DMS53 (cell line): Measurements from ENCODE around the gene ARHGAP8.

Experiments used
- DNase-seq: peaks from one replicate; lab custom pipeline; 2025; lab: John Stamatoyannopoulos, UW

Gene ARHGAP8

DNA sequence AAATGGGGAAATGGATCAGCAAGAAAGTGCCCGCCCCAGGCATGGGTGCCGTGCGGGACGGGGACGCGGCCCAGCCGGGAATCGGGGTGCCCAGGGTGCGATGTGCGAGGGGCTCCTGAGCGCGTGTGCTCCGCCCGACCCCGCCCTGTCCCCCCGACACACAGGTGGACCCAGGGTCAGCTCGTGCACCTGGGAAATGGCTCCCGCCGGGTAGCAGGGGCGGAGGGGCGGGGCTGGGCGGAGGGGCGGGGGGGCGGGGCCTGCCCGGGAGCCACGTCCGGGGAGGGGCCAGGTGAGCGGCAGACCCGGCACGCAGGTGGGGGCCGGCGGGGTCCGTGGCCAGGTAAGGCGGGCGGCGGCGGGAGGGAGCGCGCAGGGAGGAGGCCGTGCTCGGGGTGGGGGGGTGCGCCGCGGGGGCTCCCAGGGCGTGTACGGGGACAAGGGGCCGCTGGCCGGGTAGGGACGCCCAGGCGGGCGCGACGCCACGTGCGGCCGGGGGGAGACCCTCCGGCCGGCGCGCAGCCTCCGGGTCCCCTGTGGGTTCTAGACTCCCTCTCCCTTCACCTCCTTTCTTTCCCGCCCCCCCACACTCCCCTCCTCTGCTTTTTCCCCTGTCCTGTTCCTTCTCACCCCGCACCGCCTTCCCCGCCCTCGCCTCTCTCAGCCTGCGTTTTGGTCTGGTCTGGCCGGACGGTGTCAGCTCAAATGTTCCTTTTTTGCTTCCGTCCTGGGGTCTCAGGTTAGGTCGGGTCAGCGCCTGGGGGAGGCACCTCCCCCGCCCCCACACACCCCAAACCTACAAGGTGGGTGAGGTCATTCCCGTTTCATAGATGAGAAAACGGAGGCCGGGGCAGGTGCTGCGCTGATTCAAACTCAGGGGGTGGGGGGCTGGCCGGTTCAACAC lies at the start of gene ARHGAP8:
TSS of gene ARHGAP8 (plus strand) at position 291 of the 904 bp plus-strand sequence. CDS start 33,953 bp downstream, outside the sequence.
- DNase-seq: peak; percentile 81

- no peak for DNase-seq
These were observed 49.0 kb upstream of the ARHGAP8 start for GRCh38 chr22:44703255-44703870.

- DNase-seq: no peak
These were observed 48.0 kb upstream of the ARHGAP8 start for GRCh38 chr22:44704159-44705021.

DNA sequence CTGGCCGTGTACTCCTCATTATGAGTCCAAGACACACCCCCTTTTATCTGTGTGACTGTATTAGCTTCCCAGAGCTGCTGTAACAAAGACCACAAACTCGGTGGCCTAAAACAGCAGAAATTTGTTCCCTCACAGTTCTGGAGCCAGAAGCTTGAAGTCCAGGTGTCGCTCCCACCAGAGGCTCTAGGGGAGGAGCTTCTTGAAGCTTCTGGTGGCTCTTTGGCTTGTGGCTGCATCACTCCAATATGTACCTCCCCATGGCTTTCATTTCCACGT lies 47.4 kb upstream of the ARHGAP8 start:
- DNase-seq: no peak

- DNase-seq: no peak
These were observed 45.9 kb upstream of the ARHGAP8 start for GRCh38 chr22:44706488-44706887.

GRCh38 chr22:44707178-44707577 lies 45.2 kb upstream of the ARHGAP8 start:
- DNase-seq: no peak

GRCh38 chr22:44707752-44708151 lies 44.6 kb upstream of the ARHGAP8 start:
- DNase-seq: no peak

DNA sequence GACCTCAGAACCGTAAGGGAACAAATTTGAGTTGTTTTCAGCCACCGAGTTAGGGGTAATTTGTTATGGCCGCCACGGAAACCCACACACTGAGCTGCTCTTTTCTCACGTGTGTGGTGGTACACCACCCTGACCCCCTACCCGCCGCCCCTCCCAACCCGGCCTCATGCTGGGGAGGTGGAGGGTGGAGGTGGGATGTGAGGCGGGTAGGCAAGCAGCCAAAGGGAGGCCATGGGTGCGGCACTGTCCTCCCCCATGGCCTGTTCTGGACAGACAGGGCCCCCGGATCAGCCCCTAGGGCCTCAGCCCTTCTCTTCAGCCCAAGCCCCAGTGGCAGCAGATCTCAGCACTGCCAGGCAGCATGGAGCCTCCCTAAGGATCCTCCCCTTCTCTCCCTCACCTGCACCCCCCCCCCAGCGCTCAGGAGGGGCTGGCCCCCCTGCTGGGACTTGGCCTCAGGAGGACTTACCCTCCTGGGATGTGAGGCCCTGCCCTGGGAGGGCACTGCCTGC lies 42.4 kb upstream of the ARHGAP8 start:
- DNase-seq: no peak

GRCh38 chr22:44710474-44711240 lies 41.7 kb upstream of the ARHGAP8 start:
- peak; percentile 81 for DNase-seq

- DNase-seq: no peak
These were observed 41.2 kb upstream of the ARHGAP8 start for GRCh38 chr22:44711241-44711560.

- peak; percentile 36 for DNase-seq
These were observed 40.5 kb upstream of the ARHGAP8 start for GRCh38 chr22:44711690-44712555.

DNA sequence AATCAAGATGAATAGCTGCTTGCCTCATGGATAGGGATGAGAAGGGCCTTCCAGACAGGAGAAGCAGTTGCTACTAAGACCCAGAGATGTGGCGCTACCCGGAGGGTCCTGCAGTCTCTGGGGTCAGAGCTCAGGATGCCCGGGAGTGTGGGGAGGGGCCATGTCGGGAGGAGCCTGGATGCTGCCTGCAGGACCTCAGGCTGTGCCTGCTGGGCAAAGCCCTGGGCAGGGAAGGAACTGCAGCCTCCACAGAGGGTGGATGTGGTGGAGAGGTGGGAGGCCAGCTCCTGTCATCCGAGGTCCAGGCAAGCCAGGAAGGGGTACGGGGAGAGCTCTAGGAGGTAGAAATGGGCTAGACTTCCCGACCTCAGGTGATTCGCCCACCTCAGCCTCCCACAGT lies 39.4 kb upstream of the ARHGAP8 start:
- DNase-seq: no peak

GRCh38 chr22:44714703-44715350 lies 37.5 kb upstream of the ARHGAP8 start:
- DNase-seq: no peak

DNA sequence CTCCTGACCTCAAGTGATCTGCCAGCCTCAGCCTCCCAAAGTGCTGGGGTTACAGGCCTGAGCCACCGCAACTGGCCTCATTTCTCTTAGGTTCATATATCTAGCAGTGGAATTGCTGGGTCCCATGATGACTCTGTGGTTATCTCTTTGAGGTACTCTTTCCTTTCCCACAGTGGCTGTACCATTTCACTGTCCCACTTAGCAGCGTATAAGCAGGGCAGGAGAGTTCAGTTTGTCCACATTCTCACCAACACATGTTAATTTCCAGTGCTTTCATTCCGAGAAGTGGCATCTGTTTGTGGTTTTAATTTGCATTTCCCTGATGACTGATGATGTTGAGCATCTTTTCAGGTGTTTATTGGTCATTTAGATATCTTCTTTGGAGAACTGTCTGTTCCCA lies 34.0 kb upstream of the ARHGAP8 start:
- no peak for DNase-seq

GRCh38 chr22:44719586-44720368 lies 32.6 kb upstream of the ARHGAP8 start:
- DNase-seq: peak; percentile 43

DNA sequence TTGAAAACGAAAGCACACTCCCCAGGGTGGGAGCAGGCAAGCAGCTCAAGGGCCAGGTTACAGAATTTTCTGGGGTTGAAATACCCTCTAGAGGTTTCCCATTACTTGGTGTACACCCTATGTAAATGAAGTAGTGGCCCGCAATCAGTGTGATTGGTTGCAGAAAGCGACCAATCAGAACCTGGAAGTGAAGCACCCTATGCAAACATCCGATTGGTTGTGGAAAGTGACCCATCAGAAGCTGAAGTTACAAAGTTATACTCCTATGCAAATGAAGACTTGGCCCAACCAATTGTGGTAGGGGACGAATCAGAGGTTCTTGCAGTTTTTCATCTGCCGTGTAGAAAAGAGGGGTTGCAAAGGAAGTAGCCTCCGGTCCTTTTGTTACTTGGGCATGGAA lies 31.2 kb upstream of the ARHGAP8 start:
- DNase-seq: no peak

DNA sequence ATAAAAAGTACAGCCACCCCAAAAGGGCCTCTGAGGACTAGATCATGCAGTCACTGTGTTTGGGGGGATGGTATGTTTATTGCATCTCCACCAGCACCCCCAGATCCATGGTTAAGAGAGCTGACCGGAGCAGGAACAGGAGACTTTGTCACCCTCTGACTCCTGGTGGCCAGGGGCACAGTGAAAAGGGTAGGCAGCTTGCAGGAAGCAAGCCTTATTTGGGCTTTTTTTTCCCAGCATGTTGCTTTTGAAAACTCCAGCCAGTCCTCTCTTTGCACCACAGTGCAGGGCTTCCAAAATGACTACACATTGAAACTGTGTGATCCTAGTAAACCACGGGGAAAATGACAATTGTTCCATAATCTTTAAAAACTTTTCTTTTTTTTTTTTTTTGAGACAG lies 29.8 kb upstream of the ARHGAP8 start:
- no peak for DNase-seq

DNA sequence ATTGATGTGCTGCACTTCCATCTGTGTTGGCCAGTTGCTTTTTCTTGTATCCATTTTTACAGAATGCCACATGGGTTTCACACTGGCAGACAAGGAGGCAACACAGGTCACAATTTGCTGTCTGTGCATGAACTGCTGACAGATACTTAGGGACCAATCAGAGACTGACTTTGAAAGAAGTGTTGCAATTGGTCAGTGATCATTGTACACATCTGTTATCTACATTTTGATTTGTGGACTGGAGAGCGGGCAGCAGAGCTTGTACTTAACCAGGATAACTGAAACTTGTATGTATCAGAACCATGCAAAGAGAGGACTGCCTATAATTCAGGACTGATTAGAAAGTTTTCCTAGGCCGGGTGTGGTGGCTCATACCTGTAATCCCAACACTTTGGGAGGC lies 28.6 kb upstream of the ARHGAP8 start:
- peak; percentile 11 for DNase-seq

GRCh38 chr22:44724416-44724815 lies 28.0 kb upstream of the ARHGAP8 start:
- no peak for DNase-seq

GRCh38 chr22:44724859-44725258 lies 27.5 kb upstream of the ARHGAP8 start:
- peak; percentile 11 for DNase-seq
